Measurements from ENCODE around the gene LIMD2. TPM values are rescaled to one million over a fixed set of nuclear protein-coding genes. Genes with fewer than 3 reads are reported as not detected.
A peak's percentile ranks its signal among the peaks of the same experiment; 100 is the strongest.

The LIMD2 gene
- total RNA-seq, 2 donors from 2014 or later: 9.6 to 13.0 TPM

DNA sequence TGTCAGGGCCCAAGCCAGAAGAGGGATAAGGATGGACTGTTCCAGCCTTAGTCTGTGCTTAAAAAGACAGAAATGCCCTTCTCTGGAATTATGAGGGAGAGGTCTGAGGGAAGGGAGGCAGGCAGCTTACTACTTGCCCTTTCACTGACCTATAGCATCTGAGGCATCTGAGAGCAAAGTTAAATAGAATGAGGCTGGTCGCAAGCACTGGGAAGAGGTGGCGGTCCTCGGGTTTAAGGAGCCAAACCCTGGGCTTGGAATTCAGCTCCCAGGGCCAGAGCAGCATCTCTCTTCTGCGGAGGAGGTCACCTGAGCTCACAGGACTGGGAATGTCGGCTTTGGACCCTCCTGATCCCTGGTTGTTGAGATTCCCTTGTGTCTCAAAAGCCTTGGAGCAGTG is 3.1 kb upstream of the LIMD2 start:
- intact Hi-C loops (cut with DNase I): loop anchor here in 1 of 2 donors (10.0 kb wide), 1 partner anchor 62 kb away; no protein-coding TSS in a partner anchor
- no peak for DNase-seq (ENCODE audit: low spot score)

DNA sequence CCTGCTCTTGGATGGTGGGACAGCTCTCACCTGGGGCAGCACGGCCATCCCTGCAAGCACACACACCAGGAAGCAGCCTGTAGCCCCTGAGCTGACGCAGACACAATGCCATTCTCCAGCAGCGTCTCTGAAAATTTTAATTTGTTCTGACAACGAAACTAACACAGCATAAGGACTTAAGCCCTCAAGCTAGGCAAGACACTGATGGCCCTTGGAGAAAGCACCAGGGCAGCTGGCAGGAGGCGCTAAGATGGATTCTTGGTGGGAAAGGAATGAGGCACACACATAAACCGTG is 2.7 kb upstream of the LIMD2 start:
- intact Hi-C loops (cut with DNase I): loop anchor here in 1 of 2 donors (10.0 kb wide), 1 partner anchor 62 kb away; no protein-coding TSS in a partner anchor
- DNase-seq (ENCODE audit: low spot score): no peak

DNA sequence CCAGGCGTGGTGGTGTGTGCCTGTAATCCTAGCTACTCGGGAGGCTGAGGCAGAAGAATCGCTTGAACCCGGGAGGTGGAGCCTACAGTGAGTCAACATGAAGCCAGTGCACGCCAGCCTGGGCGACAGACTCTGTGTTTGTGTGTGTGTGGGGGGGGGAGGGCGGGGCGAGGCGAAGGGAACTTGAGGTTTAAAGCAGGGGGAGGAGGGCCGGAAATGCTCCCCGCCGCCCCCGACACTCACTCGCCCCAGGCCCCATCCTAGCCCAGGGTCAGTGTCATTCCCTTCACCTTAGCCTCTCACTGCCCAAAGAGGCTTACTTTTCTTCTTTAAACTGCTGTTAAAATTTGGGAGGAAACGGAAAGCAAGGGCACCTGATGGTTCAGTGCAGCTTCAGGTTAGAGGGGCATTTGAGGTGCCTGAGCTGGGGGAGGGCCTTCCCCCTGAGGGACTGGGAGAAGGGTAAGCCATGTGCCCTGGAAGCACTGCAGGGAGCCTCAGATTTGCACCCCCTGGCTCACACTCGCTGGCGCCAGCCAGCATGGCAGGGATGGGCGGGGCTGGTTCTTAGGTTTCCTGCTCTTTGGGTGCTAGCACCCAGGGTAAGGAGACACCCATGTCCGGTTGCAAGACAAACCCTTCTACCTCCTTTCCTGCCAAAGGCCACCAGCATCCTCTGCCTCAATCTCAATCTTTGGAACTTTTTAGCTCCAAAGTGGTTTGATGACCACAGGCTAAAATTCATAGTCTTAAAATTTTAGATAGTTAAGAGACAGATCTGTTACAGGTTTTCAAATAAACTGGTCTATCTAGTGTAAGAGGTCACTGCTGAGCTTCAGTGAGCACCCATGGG is 2.2 kb upstream of the LIMD2 start:
- intact Hi-C loops (cut with DNase I): loop anchor here in 1 of 2 donors (10.0 kb wide), 1 partner anchor 63 kb away; no protein-coding TSS in a partner anchor
- DNase-seq (ENCODE audit: low spot score): no peak

DNA sequence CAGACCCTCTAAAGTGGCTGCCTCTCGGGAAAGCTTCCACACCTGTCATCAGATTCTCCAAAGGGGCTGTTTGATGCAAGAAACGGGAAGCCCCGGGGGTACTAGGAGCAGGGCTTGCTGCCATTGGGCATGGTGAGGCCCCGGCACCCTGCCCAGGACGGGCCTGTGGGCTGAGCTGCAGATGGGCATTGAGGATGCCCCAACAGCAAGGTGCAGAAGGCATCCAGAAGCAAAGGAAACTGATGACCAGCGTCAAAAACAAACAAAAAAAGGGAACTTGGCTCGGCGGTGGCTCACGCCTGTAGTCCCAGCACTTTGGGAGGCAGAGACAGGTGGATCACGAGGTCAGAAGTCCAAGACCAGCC is 1.5 kb upstream of the LIMD2 start:
- intact Hi-C loops (cut with DNase I): loop anchor here in 1 of 2 donors (10.0 kb wide), 1 partner anchor 63 kb away; no protein-coding TSS in a partner anchor
- DNase-seq (ENCODE audit: low spot score): no peak

DNA sequence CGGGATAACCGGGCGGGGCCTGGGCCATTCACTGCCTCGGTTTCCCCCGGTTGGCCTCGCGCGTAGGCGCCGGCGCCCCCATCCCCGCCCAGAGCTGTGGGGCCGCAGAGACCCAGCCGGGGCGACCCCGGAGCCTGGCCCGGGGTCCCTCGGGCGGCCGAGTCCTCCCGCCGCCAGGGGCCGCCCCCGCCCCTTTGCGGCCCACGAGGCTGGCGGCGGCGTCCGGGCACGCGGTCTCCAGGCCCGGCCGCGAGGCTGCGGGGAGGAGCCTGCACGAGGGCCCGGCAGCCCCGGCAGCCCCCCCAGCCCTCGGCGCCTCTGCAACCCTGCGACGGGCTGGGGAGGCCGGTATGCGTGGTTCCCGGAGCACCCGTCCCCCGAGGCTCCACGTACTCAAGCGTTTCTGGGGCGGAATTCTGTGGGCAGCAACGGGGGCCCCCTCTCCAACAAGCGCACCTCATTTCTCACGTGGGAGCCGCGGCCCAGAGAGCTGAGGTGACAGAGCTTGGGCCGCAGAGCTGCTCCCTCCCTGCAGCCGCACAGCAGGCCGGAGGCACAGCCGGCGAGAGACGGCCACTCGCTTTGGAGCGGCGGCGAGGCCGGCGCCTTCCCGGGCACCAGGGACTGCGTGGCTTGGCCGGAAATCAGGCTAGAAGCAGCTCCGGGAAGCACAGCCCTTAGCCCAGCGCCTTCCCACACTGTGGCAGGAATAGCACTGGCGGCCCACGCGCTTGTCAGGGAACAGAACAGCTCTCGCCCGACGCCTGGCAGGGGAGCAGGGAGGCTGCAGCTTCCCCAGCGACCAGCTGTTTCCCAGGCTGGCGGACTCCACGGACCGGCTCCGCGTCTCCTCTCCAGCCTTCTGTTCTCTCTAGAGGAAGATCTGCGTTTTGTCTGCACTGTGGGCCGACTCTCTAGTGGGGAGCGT is 867 bp upstream of the LIMD2 start:
- DNase-seq (ENCODE audit: low spot score): peak; percentile 94
- intact Hi-C loops (cut with DNase I): loop anchor here in 1 of 2 donors (10.0 kb wide), 1 partner anchor 64 kb away; no protein-coding TSS in a partner anchor

DNA sequence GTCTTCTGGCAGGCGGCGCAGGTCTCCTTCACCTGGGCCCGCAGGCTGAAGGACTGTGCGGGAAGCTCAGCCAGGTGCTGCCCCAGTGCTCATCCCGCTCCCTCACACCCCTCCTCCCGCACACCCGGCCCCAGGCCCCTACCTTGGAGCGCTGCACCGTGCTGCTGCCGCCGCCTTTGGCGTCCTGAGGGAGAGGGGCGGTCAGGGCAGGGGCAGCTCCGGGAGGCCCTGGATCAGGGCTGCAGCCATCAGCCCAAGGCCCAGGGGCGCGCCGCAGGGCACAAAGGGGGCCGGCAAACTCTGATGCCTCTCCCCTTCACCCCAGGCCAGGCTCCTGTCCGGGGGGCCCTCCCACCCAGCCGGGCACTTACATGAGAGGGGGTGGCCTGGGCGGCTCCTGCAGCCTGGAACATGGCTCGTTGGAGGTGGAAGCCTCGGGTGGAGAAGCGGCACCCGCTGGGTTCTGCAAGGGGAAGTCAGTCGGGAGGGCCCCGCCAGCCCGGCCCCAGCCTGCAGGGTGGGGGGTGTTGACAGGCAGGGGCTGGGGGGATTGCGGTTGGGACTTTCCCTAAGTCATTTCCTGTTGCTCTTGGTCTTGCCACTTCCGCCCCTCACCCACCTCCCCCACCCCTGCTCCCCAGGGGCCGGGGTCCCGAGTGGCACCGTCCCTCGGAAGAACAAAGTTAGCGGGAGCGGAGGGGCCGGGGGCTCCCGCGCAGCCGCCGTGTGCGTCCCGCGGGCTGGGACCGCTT is 863 bp downstream of the LIMD2 start:
- peak; percentile 91 for DNase-seq (ENCODE audit: low spot score)
- intact Hi-C loops (cut with DNase I): no loop called here

DNA sequence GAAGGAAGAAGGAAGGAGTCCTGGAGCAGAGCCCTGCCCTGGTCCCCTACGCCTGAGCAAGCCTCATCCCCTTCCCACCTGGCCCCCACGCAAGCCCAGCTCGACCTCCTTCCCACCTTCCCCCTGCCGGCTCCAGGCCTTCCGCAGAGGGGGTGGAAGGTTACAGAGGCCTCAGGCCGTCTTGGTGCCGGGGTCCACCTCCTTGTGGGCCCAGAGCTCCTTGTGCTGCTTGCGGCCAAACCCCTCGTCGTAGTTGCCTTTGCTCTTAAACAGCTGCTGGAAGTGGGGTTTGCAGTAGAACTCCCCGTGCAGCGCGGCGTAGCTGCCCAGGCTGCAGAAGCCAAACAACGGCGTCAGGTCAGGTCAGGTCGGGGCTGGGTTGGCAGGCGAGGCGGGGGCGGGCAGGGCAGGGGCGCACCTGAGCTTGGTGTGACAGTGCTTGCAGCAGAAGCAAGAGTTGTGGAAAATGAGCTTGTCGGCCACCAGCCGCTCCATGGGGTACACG is 1.5 kb downstream of the LIMD2 start:
- intact Hi-C loops (cut with DNase I): no loop called here
- DNase-seq (ENCODE audit: low spot score): no peak

DNA sequence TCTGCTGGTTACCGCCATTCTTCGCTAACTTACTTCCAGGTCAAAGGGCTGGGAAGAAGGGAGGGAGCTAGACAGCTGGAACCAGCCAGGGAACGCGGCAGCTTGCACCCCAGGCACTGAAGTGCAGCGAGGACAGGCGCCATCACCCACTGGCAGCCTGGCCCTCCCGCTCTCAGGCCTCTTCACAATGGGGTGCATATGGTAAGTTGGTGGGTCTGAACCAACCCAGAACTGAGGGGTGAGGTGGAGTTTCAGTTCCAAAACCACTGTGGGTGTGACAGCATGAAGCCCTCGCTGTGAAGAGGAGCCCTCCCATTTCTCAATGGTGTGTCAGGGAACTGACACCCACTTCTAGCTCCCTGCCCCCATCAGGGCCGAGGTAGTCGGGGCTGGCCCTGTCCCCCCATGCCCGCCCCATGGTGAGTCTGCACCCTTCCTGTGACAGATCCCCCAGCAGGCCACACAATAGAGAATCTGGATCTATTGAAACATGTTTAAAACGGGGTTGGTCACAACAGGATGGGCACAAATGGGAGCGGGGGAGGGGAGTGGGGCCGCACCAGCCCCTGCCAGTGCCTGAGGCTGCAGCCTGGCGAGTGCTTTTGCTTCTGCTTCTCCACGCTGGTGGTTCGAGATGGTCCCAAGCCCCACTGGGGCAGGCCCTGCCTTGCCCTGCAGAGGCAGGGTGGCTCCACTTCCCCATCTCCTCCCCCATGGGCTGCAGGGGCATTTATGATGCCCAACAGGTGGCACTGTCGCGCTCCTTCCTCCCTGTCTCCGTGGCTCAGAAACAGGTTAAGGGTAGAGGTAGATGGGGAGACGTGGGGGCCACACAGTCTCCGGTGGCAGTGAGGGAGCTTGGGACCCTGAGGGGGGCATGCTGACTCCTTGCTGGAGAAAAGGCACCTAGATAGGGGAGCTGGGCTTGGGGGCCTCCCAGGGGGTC is 2.3 kb downstream of the LIMD2 start:
- no peak for DNase-seq (ENCODE audit: low spot score)
- intact Hi-C loops (cut with DNase I): no loop called here

DNA sequence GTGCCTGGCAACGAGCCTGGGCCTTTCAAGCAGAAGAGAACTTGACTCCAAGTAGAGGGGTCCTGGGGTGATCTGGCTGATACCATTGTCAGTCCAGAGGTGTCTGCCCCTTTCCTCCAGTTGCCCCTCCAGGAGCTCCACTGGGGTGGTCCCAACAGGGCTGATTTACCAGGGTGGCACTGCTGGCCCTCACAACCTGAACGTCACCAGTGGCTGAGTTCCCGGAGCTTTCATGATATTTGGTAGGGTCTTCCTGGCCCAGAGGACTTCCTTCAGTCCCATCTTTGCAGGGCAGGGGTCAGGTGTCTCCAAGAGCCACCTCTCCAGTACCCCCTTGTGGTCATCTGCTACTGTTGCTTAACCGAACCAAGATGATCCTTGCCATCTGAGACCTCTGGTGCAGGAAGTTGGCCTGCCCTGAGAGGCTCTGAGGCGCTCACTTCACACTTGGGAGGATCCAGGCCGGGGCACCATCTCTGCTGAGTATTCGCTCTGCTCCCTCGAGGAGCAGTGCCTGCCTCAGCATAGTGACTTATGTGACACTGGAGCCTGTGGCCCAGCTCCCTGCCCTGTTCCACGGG is 3.5 kb downstream of the LIMD2 start:
- intact Hi-C loops (cut with DNase I): no loop called here
- DNase-seq (ENCODE audit: low spot score): no peak

DNA sequence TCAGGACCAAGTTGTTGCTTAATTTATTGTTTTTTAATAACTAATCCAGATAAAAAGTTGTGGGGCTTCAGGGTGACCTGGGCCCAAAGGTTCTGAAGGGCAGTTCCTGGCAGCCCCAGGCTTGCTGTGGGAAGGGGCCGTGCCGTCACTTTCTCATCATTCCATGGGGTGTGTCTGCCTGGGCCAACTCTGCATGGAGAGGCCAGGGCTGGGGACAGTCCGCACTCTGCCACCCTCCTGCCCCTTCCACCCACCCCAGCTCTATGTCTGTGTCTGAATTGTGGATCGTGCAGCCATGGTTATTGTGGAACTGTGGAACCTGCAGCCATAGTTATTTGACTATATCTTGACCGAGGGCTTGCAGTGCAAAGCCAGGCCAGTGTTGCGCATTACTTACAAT is 4.0 kb downstream of the LIMD2 start:
- intact Hi-C loops (cut with DNase I): no loop called here
- no peak for DNase-seq (ENCODE audit: low spot score)

DNA sequence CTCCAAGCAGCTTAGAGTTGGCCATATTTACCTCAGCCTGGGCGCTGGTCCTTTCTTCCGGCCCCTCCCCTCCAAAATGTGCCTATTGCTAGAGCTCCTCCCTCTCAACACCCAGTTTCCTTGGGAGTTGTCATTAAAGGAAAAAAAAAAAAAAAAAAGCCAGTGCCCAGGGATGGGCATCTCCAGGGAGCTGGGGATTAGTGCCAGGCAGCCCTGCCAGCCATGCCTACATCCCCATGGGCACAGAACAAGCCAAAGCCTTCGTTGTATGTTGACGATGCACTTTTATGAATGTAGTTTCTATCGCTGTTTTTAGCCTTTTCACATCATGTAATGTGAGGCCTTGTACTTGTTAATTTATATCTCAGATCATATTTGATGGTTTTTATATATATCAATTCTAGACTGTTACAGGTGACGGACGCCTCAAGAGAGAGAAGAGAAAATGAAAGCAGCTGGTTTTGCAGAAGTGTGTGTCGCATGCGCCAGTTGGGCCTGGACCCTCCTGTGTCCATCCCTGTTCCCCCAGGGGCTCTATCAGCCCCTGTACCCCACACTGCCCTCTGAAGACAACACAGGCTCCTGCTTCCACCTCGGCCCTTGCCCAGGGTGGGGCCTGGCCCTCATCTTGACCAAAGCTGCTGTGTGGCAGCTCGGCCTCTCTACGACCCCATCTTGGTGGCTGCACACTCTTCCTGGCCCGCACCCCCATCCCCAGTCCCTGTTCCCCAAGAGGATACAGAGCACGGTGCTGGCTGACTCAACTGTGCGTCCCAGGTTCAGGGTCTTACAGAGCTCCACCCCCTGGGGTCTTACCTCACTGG is 4.8 kb downstream of the LIMD2 start:
- intact Hi-C loops (cut with DNase I): no loop called here
- no peak for DNase-seq (ENCODE audit: low spot score)

DNA sequence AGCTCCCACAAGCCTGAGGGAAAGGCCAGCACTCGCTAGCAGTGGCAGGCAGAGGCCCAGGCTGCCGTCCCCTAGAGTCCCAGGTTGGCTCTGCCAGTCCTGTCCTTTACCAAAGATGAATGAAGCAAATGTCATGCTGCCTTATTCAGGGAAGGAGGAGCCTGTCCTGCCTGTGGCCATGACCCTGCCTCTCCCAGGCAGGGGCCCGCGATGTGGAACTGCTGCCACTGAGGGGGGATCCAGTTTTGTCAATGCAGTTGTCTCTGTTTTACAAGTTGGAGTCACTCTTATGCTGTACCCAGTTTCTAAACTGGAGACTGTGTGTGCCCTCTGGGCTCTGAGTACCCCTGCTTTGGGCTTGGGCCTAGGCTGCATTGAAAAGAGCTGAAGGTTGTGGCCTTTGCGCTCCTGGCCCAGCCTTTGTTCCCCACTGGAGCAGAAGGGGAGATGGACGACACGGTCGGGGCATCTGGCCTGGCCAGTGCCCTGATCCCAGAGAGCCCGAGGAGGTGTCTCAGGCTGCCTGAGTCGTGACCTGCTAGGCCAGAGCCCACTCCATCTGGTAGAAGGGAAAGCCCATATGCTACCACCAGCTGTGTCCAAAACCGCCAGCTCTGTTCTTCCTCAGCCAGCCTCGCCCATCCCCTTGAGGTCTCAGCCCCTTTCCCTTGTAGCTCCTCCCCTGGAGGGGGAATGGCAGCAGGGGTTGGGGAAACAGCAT is 5.5 kb downstream of the LIMD2 start:
- intact Hi-C loops (cut with DNase I): no loop called here
- no peak for DNase-seq (ENCODE audit: low spot score)

DNA sequence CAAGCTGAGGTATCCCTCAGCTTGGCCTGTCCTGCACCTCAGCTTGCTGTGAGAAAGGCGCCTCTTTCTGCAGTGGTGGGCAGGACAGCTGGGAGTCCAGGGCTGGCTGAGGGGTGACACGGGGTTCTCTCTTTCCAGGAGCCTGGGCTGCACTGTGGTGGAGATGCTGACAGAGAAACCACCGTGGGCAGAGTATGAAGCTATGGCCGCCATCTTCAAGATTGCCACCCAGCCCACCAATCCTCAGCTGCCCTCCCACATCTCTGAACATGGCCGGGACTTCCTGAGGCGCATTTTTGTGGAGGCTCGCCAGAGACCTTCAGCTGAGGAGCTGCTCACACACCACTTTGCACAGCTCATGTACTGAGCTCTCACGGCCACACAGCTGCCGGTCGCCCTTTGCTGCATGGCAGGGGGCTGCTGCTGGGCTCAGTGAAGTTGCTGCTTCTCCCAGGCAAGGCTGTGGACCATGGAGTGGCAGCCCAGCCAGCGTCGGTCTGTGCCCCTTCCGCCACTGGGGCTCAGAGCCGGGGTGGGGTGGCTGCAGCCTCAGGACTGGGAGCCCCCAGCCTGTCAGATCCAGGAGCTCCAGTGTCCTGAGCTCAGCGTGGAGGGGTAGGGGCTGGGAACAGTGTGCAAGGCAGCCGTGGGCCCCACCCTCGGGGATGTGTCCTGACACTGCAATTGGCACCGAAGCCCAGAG is 6.4 kb downstream of the LIMD2 start:
- intact Hi-C loops (cut with DNase I): no loop called here

DNA sequence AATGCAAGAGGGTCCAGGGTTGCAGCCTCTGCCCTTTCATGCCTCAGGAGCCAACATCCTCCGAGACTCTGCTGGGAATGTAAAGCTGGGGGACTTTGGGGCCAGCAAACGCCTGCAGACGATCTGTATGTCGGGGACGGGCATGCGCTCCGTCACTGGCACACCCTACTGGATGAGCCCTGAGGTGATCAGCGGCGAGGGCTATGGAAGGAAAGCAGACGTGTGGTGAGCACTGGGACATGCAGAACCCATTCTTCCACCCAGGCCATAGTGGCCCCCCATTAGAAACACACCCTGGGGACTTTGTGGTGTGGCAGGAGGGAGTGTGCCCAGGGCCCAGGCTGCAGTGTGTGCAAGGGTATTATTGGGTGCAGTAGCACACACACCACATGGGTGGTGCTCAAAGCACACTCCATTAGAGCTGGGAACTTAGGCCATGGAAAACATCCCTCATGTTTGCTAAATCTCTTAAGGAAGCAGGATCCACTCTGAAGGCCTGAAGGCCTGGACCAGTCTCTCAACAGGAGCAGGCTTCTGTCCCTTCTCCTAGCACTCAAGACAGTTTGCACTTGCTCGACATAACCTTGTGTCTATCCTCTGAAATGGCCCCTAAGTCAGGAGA is 7.6 kb downstream of the LIMD2 start:
- no peak for DNase-seq (ENCODE audit: low spot score)
- intact Hi-C loops (cut with DNase I): no loop called here

More for the DNA sequence above, 6.4 kb downstream of the LIMD2 start:
- DNase-seq (ENCODE audit: low spot score): no peak

DNA sequence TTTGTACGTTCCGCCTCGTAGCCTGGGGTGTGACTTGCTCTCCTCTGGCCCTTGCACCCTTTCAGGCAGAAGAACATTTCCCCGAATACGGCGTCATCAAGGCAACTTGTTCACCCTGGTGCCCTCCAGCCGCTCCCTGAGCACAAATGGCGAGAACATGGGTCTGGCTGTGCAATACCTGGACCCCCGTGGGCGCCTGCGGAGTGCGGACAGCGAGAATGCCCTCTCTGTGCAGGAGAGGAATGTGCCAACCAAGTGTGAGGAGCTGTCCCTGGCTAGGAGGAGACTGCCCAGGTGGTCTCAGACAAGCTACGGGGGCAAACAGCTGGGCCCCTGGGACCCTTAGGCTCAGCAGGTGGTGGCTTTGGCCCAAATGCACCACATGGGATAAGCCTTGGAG is 10.4 kb downstream of the LIMD2 start:
- DNase-seq (ENCODE audit: low spot score): no peak
- intact Hi-C loops (cut with DNase I): no loop called here

Data from posterior vena cava (tissue), 2 donors.